Transverse colon (tissue), 4 donors: Measurements from ENCODE around the gene PODN. TPM values are rescaled to one million over a fixed set of nuclear protein-coding genes. Genes with fewer than 3 reads are reported as not detected.
A peak's percentile ranks its signal among the peaks of the same experiment; 100 is the strongest.

Experiments
- DNase-seq: peaks from one replicate; pipeline ENCODE4 v3.0.0-alpha.2; 2019
- H3K27ac ChIP-seq, 4 donors: fragments of 200-600 bp; sonication (generic); 2 replicates each; pipeline ENCODE4 v1.5.1; 2016 to 2018; ENCODE audit warnings: inconsistent platforms in 4 of 4
- H3K27me3 ChIP-seq: fragments of 200-600 bp; sonication (generic); 2 replicates; pipeline ENCODE4 v1.5.1; 2017; ENCODE audit warnings: inconsistent platforms
- H3K36me3 ChIP-seq, 4 donors: fragments of 200-600 bp; sonication (generic); 2 replicates each; pipeline ENCODE4 v1.5.1; 2017 to 2019; ENCODE audit warnings: inconsistent platforms in 4 of 4
- H3K4me1 ChIP-seq, 4 donors: fragments of 200-600 bp; sonication (generic); 2 replicates each; pipeline ENCODE4 v1.5.1; 2017 to 2020; ENCODE audit warnings: inconsistent platforms in 4 of 4
- H3K4me3 ChIP-seq, 4 donors: fragments of 200-600 bp; sonication (generic); 1 replicate in 1 of 4; 2 replicates in 3 of 4; pipeline versions ENCODE4 v1.5.1 to v1.6.1; 2017 to 2019; ENCODE audit warnings: inconsistent platforms in 4 of 4
- H3K9me3 ChIP-seq, 2 donors: fragments of 200-600 bp; sonication (generic); 2 replicates each; pipeline ENCODE4 v1.5.1; 2017 to 2019; ENCODE audit warnings: inconsistent platforms in 2 of 2
- EP300 ChIP-seq: sonication (generic); formaldehyde crosslinking; IDR thresholded peaks from one replicate; pipeline ENCODE4 v1.6.1; 2017; ENCODE audit warnings: antibody characterized with exemption, low read depth
- POLR2A ChIP-seq: fragments of 450-650 bp; IDR thresholded peaks from one replicate; pipeline ENCODE4 v1.6.1; 2016; ENCODE audit warnings: antibody characterized with exemption, mild to moderate bottlenecking, moderate library complexity
- POLR2AphosphoS5 ChIP-seq, 3 donors: sonication (generic); formaldehyde crosslinking; IDR thresholded peaks; one replicate each; pipeline ENCODE4 v1.6.1; 2016; ENCODE audit warnings: antibody characterized with exemption in 3 of 3
- WGBS, 2 donors: methylation state at CpG; one replicate each; pipeline ENCODE4 v1.1.5; 2018; ENCODE audit warnings: low coverage in 1 of 2; 5-methylcytosine and 5-hydroxymethylcytosine counted together
- in situ Hi-C, 4 donors: fragments of 200-750 bp; cut with MboI; loops; one replicate each; pipeline versions ENCODE4 v1.15.0 to v1.15.1; 2017; ENCODE audit warnings: low sequenced_read_pairs in 3 of 4, low pct_ligation_motif_present in 1 of 4, low pct_unique_long_range_greater_than_20kb in 1 of 4
- intact Hi-C: fragments of 100-400 bp; cut with DNase I; formaldehyde crosslinking; loops from one replicate; pipeline ENCODE4 v1.15.1; 2023; ENCODE audit warnings: low total_unique reads
- total RNA-seq, 4 donors: library from RNA; depleted of rRNA; stranded (reverse); fragments of >200 nt; gene quantifications; one replicate each; pipeline ENCODE4 v1.1.0, GENCODE V29; 2016
- TF ChIP-seq, protein P1 (sequence below), 5 experiments: fragments of 200-600 bp in 3 of 5; fragments of 450-650 bp in 2 of 5; sonication (generic) in 3 of 5; IDR thresholded peaks; 1 replicate in 2 of 5; 2 replicates in 3 of 5; pipeline ENCODE4 v1.5.1; 2016 to 2017; ENCODE audit warnings: antibody characterized with exemption in 5 of 5, inconsistent platforms in 3 of 5, mild to moderate bottlenecking in 2 of 5, moderate library complexity in 1 of 5

The PODN gene
- total RNA-seq, 4 donors from 2014 or later: 29.4 to 43.6 (median 35.6) TPM

DNA sequence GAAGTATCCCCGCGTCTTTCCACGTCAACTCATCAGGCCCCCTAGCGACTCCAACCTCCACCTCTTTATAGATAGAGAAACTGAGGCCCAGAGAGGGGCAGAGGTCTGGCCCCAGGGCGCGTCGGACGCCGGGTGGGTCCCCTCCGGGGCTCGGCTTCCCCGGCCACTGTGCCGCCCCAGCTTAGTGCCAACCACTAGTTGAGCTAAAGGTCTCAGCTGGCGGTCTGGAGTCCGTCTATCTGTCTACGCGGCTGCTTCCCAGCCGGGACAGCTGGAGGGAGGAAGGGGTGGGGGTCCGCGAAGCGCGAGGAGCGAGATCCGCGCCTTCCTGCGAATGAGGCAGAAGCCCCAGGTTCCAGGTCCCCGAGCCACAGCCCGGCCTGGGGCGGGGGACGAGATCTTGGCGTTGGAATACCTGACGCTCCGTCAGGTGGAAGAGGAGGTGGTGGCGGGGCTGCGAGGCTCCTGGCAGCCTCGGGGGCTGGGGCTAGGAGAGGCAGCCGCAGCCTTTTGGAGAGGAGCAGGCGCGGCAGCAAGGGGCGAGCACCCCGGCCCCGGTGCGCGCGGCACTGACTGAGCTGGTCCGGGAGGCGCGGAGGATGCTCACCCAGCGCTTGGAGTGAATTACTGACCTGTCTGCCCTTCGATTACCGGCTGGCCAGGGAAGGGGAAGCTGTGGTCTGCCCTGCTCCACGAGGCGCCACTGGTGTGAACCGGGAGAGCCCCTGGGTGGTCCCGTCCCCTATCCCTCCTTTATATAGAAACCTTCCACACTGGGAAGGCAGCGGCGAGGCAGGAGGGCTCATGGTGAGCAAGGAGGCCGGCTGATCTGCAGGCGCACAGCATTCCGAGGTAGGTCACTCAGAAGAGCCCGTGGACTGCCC, 937 bp downstream of the PODN start:
- Histone ChIP-seq H3K27me3 (peaks cover 41% of the 10 kb centered on the region), H3K36me3 (no peaks in the 10 kb centered on the region), H3K4me3 (peak overlapping the region; percentile 49 to 65 (median 58)), H3K9me3 (no peaks in the 10 kb centered on the region), H3K4me1 (peaks cover 3 to 16% (median 12%) of the 10 kb centered on the region in 4 donors), H3K27ac (peak overlapping the region; percentile 60 to 78 (median 70))
- WGBS, 2 donors: 30% methylated on average over 52 of the region's 61 CpGs; no CpG with 5 or more reads in 1 of the 2 donors
- in situ Hi-C loops: no loop called here
- no peak for DNase-seq
- TF ChIP-seq, protein P1, sequence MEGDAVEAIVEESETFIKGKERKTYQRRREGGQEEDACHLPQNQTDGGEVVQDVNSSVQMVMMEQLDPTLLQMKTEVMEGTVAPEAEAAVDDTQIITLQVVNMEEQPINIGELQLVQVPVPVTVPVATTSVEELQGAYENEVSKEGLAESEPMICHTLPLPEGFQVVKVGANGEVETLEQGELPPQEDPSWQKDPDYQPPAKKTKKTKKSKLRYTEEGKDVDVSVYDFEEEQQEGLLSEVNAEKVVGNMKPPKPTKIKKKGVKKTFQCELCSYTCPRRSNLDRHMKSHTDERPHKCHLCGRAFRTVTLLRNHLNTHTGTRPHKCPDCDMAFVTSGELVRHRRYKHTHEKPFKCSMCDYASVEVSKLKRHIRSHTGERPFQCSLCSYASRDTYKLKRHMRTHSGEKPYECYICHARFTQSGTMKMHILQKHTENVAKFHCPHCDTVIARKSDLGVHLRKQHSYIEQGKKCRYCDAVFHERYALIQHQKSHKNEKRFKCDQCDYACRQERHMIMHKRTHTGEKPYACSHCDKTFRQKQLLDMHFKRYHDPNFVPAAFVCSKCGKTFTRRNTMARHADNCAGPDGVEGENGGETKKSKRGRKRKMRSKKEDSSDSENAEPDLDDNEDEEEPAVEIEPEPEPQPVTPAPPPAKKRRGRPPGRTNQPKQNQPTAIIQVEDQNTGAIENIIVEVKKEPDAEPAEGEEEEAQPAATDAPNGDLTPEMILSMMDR (IDR thresholded peaks at IDR 0.05): no peak
- TF ChIP-seq EP300 (no peak), POLR2AphosphoS5 (IDR thresholded peaks at IDR 0.05) (no peak), POLR2A (no peak)
- intact Hi-C loops: loop anchor here (10.0 kb wide), 1 partner anchor 48 kb away; no protein-coding TSS in a partner anchor

DNA sequence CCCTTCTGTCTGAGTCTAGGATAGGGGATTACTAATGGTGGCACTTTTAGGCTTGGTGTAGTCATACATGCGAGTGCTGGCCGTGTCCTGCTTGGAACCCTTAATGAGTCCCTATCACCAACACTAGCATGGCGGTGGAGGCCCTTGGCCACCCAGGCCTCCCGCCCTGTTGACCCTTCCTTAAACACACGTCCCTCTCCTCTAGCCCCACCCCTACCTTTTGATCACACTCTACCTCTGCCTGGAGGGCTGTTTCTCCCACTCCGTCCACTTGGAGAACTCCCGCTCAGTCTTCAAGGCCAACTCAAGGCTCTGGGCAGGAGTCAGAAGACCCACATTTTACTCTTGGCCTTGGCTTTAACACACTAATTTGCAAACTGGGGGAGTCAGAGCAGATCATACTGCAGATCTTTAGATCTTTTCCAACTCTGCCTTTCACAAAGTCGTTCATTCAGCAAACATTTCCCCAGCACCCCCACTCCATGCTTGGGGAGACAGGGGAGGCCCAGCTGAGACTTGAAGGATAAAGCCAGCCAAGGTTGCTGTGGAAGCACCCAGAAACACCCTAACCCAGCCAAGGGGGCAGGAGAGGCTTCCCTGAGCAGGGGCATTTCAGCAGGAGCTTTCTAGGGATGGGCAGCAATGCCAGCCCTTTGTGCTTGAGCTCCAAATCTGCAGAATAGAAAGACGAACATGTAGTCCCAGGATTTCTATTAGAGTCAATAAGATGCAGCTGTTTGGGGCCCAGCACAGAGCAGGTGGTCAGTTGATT, 1.9 kb downstream of the PODN start:
- Histone ChIP-seq H3K4me3 (no peak overlapping the region), H3K9me3 (no peaks in the 10 kb centered on the region), H3K36me3 (no peaks in the 10 kb centered on the region), H3K4me1 (peaks cover 3 to 16% (median 12%) of the 10 kb centered on the region in 4 donors), H3K27me3 (peaks cover 41% of the 10 kb centered on the region), H3K27ac (peak overlapping the region in 2 of 4 donors; percentile 70 to 78)
- in situ Hi-C loops: no loop called here
- DNase-seq: no peak
- 91 to 100% methylated on average over 2 to 9 of the region's 9 CpGs for WGBS, 2 donors
- TF ChIP-seq POLR2AphosphoS5 (IDR thresholded peaks at IDR 0.05): no peak
- TF ChIP-seq, protein P1 (IDR thresholded peaks at IDR 0.05): no peak
- no peak for TF ChIP-seq EP300
- no peak for TF ChIP-seq POLR2A
- intact Hi-C loops: loop anchor here (10.0 kb wide), 1 partner anchor 49 kb away; no protein-coding TSS in a partner anchor

DNA sequence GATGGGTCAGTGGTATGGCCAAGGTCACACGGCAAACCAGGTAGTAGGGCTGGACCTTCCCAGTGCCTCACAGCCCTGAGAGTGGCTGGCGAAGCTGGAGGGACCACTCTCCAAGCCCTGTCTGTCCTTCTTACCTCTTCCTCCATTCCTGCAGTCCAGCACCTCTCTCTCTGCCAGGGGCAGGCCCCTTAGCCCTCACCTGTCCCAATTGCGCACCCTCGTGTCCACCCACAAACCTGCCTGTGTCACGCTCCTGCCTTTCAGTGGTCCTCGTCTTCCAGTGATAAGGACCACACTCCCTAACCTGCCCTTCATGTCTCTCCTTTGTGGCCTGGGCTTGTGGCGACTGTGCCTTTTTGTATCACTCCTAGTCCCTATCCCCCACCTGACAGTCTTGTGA, 3.4 kb downstream of the PODN start:
- no peak overlapping the region for H3K27ac ChIP-seq
- 79 to 94% methylated on average over 5 to 7 of the region's 7 CpGs for WGBS, 2 donors
- TF ChIP-seq EP300: no peak
- TF ChIP-seq, protein P1 (IDR thresholded peaks at IDR 0.05): no peak
- TF ChIP-seq POLR2A: no peak
- TF ChIP-seq POLR2AphosphoS5 (IDR thresholded peaks at IDR 0.05): no peak
- in situ Hi-C loops (no loop called here), intact Hi-C loops (loop anchor here (10.0 kb wide), 1 partner anchor 51 kb away; no protein-coding TSS in a partner anchor)
- no peak for DNase-seq
- peaks cover 35% of the 10 kb centered on the region for H3K27me3 ChIP-seq
- peaks cover 3 to 16% (median 12%) of the 10 kb centered on the region in 4 donors for H3K4me1 ChIP-seq
- no peak overlapping the region for H3K4me3 ChIP-seq
- H3K9me3 ChIP-seq: no peaks in the 10 kb centered on the region
- no peaks in the 10 kb centered on the region for H3K36me3 ChIP-seq

DNA sequence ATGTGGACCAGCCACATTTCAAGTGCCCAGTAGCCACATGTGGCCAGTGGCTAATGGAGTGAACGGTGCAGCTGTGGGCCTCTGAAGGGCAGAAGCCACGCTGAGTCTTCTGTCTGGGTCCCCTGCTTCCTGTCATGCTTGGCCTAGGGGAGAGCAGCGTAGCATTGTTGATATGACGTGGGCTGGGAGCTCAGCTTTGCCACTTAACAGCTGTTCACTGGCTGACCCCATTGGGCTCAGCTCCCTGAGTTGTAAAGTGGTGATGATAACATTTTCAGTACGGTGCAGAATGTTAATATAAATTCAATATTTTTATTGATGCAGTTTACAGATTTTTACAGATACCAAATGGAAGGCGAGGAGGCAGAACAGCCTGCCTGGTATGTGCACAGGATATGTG, 4.5 kb downstream of the PODN start:
- peak overlapping the region in 2 of 4 donors; percentile 4 to 19 for H3K27ac ChIP-seq
- DNase-seq: no peak
- intact Hi-C loops: loop anchor here (10.0 kb wide), 1 partner anchor 52 kb away; no protein-coding TSS in a partner anchor
- H3K9me3 ChIP-seq: no peaks in the 10 kb centered on the region
- no peak overlapping the region for H3K4me3 ChIP-seq
- no peaks in the 10 kb centered on the region for H3K36me3 ChIP-seq
- 60% methylated on average over 1 to 6 of the region's 6 CpGs for WGBS, 2 donors
- peaks cover 3 to 14% (median 10%) of the 10 kb centered on the region in 4 donors for H3K4me1 ChIP-seq
- H3K27me3 ChIP-seq: peaks cover 24% of the 10 kb centered on the region
- TF ChIP-seq EP300 (no peak), POLR2A (no peak), POLR2AphosphoS5 (IDR thresholded peaks at IDR 0.05) (no peak)
- TF ChIP-seq, protein P1 (IDR thresholded peaks at IDR 0.05): no peak
- in situ Hi-C loops: no loop called here
